Activated CD4-positive, alpha-beta T cell treated with anti-CD3 and anti-CD28 coated beads, Interleukin-2, amount 50 U/mL, for 48 hours (primary cell): Measurements from ENCODE around the gene FAXDC2.
"Not testable (repeated sequence)": the region's sequence is repeated elsewhere in the genome, so short reads cannot be mapped to it uniquely, and the experiment has no call there.

Experiments
- DNase-seq, 2 experiments: peaks; one replicate each; pipeline ENCODE4 v3.0.0-alpha.2; 2020

The FAXDC2 gene

GRCh38 chr5:154860765-154861164, 10.4 kb upstream of the FAXDC2 start:
- no peak for DNase-seq

GRCh38 chr5:154860123-154860522, 9.7 kb upstream of the FAXDC2 start:
- peak; percentile 26 to 39 for DNase-seq

- DNase-seq: peak in 1 of 2 experiments; percentile 15
Observed at GRCh38 chr5:154858972-154859871, 8.8 kb upstream of the FAXDC2 start.

- DNase-seq: peak; percentile 98
Observed at GRCh38 chr5:154858297-154858971, 8.0 kb upstream of the FAXDC2 start, which contains the start of gene CNOT8. TSS of gene CNOT8 (plus strand) at chr5:154858627. CDS start at chr5:154863279, 4,652 bp downstream.

GRCh38 chr5:154857530-154858296, 7.3 kb upstream of the FAXDC2 start:
- peak; percentile 83 to 88 for DNase-seq

GRCh38 chr5:154851351-154851750, 948 bp upstream of the FAXDC2 start:
- DNase-seq: no peak

- DNase-seq: no peak
Observed at GRCh38 chr5:154849791-154850201, 607 bp downstream of the FAXDC2 start.

GRCh38 chr5:154849264-154849785, 1.1 kb downstream of the FAXDC2 start:
- no peak for DNase-seq

GRCh38 chr5:154844809-154845208, 5.6 kb downstream of the FAXDC2 start:
- no peak for DNase-seq

- DNase-seq: no peak
Observed at GRCh38 chr5:154842689-154843530, 7.5 kb downstream of the FAXDC2 start.

GRCh38 chr5:154841273-154841661, 9.1 kb downstream of the FAXDC2 start:
- DNase-seq: no peak

GRCh38 chr5:154840435-154841272, 9.7 kb downstream of the FAXDC2 start:
- DNase-seq: no peak

- no peak for DNase-seq
Observed at GRCh38 chr5:154837009-154837901, 13.1 kb downstream of the FAXDC2 start.

- DNase-seq: no peak
Observed at GRCh38 chr5:154836225-154836624, 14.2 kb downstream of the FAXDC2 start.

- not testable (repeated sequence) for DNase-seq
Observed at GRCh38 chr5:154835701-154836052, 14.7 kb downstream of the FAXDC2 start.

GRCh38 chr5:154834053-154834452, 16.4 kb downstream of the FAXDC2 start:
- DNase-seq: no peak

GRCh38 chr5:154832804-154833203, 17.6 kb downstream of the FAXDC2 start:
- not testable (repeated sequence) for DNase-seq

GRCh38 chr5:154831451-154831850, 19.0 kb downstream of the FAXDC2 start:
- no peak for DNase-seq

- no peak for DNase-seq
Observed at GRCh38 chr5:154830596-154830995, 19.8 kb downstream of the FAXDC2 start.

GRCh38 chr5:154830219-154830595, 20.2 kb downstream of the FAXDC2 start:
- no peak for DNase-seq
